Stomach (tissue), 9 donors: ENCODE data around the gene ATP10B. TPM values are rescaled to one million over a fixed set of nuclear protein-coding genes. Genes with fewer than 3 reads are reported as not detected.

Experiments
- DNase-seq, 2 donors: peaks; one replicate each; pipeline versions ENCODE4 v3.0.0 to v3.0.0-alpha.2; 2013 to 2019
- H3K27ac ChIP-seq, 5 donors: fragments of 200-600 bp in 4 of 5; sonication (generic) in 4 of 5; one replicate each; pipeline ENCODE4 v1.5.1; 2013 to 2019; ENCODE audit warnings: mild to moderate bottlenecking in 1 of 5, moderate library complexity in 1 of 5
- H3K27me3 ChIP-seq, 3 donors: fragments of 200-600 bp; sonication (generic); one replicate each; pipeline ENCODE4 v1.5.1; 2017 to 2019; ENCODE audit warnings: mixed run types in 1 of 3
- H3K36me3 ChIP-seq, 4 donors: fragments of 200-600 bp; sonication (generic); 1 replicate in 3 of 4; 2 replicates in 1 of 4; pipeline ENCODE4 v1.5.1; 2016 to 2019
- H3K4me1 ChIP-seq, 4 donors: fragments of 200-600 bp; sonication (generic); one replicate each; pipeline ENCODE4 v1.5.1; 2016 to 2019
- H3K4me3 ChIP-seq, 4 donors: fragments of 200-600 bp; sonication (generic) in 3 of 4; one replicate each; pipeline ENCODE4 v1.5.1; 2016 to 2019; ENCODE audit warnings: mild to moderate bottlenecking in 1 of 4
- H3K9me3 ChIP-seq, 4 donors: fragments of 200-600 bp; sonication (generic); one replicate each; pipeline ENCODE4 v1.5.1; 2016 to 2019
- CTCF ChIP-seq, 7 experiments: fragments of 450-650 bp in 4 of 7; fragments of 200-600 bp in 3 of 7; sonication (generic) in 3 of 7; IDR thresholded peaks; one replicate each; pipeline ENCODE4 v1.5.1; 2016 to 2019; ENCODE audit warnings: antibody characterized with exemption in 7 of 7, control low read depth in 2 of 7, mild to moderate bottlenecking in 1 of 7
- EP300 ChIP-seq: sonication (generic); formaldehyde crosslinking; IDR thresholded peaks from one replicate; pipeline ENCODE4 v1.6.1; 2017; ENCODE audit warnings: antibody characterized with exemption
- POLR2A ChIP-seq, 4 donors: fragments of 450-650 bp; IDR thresholded peaks; one replicate each; pipeline ENCODE4 v1.6.1; 2016; ENCODE audit warnings: antibody characterized with exemption in 4 of 4, control low read depth in 2 of 4, mild to moderate bottlenecking in 1 of 4, moderate library complexity in 1 of 4
- POLR2AphosphoS5 ChIP-seq, 3 donors: sonication (generic); formaldehyde crosslinking; IDR thresholded peaks; one replicate each; pipeline ENCODE4 v1.6.1; 2016; ENCODE audit warnings: antibody characterized with exemption in 3 of 3
- WGBS, 5 donors: extraction: QIAGEN DNeasy Blood & Tissue Kit in 3 of 5; methylation state at CpG; one replicate each; pipeline versions ENCODE4 v1.1.5 to v1.1.7; 2013 to 2018; 5-methylcytosine and 5-hydroxymethylcytosine counted together
- intact Hi-C: fragments of 100-400 bp; cut with DNase I; formaldehyde crosslinking; loops from one replicate; pipeline ENCODE4 v1.15.1; 2023; ENCODE audit warnings: low total_unique reads
- polyA plus RNA-seq, 3 donors: library from polyadenylated mRNA; stranded (reverse); fragments of 200-250 nt; gene quantifications; one replicate each; pipeline ENCODE4 v1.2.3, GENCODE V29; 2013
- total RNA-seq, 5 donors: library from RNA; depleted of rRNA; stranded (reverse); fragments of >200 nt; gene quantifications; one replicate each; pipeline versions ENCODE4 v1.1.0 to v1.2.3, GENCODE V29; 2014 to 2016
- donor health status: healthy with polysubstance abuse.
- donor health status: Bipolar disorder and iron deficiency.
- donor health status: healthy.

The ATP10B gene
- total and polyA plus RNA-seq, 8 donors, result 0.25 to 115 (median 4.4) TPM

- intact Hi-C loops, result no loop called here
- 72 to 83% (median 77%) methylated on average over 5 of the region's 5 CpGs for WGBS, 5 donors
- no peaks in the 10 kb centered on the region for H3K9me3 ChIP-seq
- no peaks in the 10 kb centered on the region for H3K36me3 ChIP-seq
- DNase-seq, result no peak
- no peak overlapping the region for H3K27ac ChIP-seq
- H3K4me3 ChIP-seq, result no peak overlapping the region
- H3K27me3 ChIP-seq, result no peaks in the 10 kb centered on the region
- peaks cover 0 to 4% (median 0%) of the 10 kb centered on the region in 4 donors for H3K4me1 ChIP-seq
- TF ChIP-seq CTCF (IDR thresholded peaks at IDR 0.05) (no peak), POLR2A (IDR thresholded peaks at IDR 0.05) (no peak), POLR2AphosphoS5 (IDR thresholded peaks at IDR 0.05) (no peak), EP300 (no peak)
Observed at GRCh38 chr5:160667160-160667559, 184.9 kb downstream of the ATP10B start.

GRCh38 chr5:160665460-160665859 lies 186.6 kb downstream of the ATP10B start:
- intact Hi-C loops, result no loop called here
- TF ChIP-seq CTCF (IDR thresholded peaks at IDR 0.05) (no peak), POLR2A (IDR thresholded peaks at IDR 0.05) (no peak), POLR2AphosphoS5 (IDR thresholded peaks at IDR 0.05) (no peak), EP300 (no peak)
- Histone ChIP-seq H3K9me3 (no peaks in the 10 kb centered on the region), H3K27ac (no peak overlapping the region), H3K36me3 (no peaks in the 10 kb centered on the region), H3K27me3 (no peaks in the 10 kb centered on the region), H3K4me1 (peaks cover 0 to 4% (median 0%) of the 10 kb centered on the region in 4 donors), H3K4me3 (no peak overlapping the region)
- WGBS, 5 donors, result 63 to 71% (median 64%) methylated on average over 3 of the region's 3 CpGs
- no peak for DNase-seq

- no peak overlapping the region for H3K27ac ChIP-seq
- DNase-seq, result no peak
- no peaks in the 10 kb centered on the region for H3K36me3 ChIP-seq
- no peaks in the 10 kb centered on the region for H3K9me3 ChIP-seq
- TF ChIP-seq POLR2A (IDR thresholded peaks at IDR 0.05) (no peak), CTCF (IDR thresholded peaks at IDR 0.05) (no peak), EP300 (no peak), POLR2AphosphoS5 (IDR thresholded peaks at IDR 0.05) (no peak)
- H3K4me3 ChIP-seq, result no peak overlapping the region
- no peaks in the 10 kb centered on the region for H3K4me1 ChIP-seq
- 56 to 79% (median 76%) methylated on average over 1 of the region's 1 CpG for WGBS, 5 donors
- no peaks in the 10 kb centered on the region for H3K27me3 ChIP-seq
- intact Hi-C loops, result no loop called here
Observed at GRCh38 chr5:160660132-160660531, 191.9 kb downstream of the ATP10B start.

- WGBS, 5 donors, result 53 to 74% (median 69%) methylated on average over 5 of the region's 5 CpGs
- Histone ChIP-seq H3K9me3 (no peaks in the 10 kb centered on the region), H3K4me3 (no peak overlapping the region), H3K4me1 (no peaks in the 10 kb centered on the region), H3K27ac (peak overlapping the region in 1 of 5 donors; percentile 49), H3K27me3 (no peaks in the 10 kb centered on the region), H3K36me3 (no peaks in the 10 kb centered on the region)
- intact Hi-C loops, result no loop called here
- DNase-seq, result no peak
- TF ChIP-seq POLR2AphosphoS5 (IDR thresholded peaks at IDR 0.05), result no peak
- TF ChIP-seq EP300, result no peak
- TF ChIP-seq CTCF (IDR thresholded peaks at IDR 0.05), result no peak
- TF ChIP-seq POLR2A (IDR thresholded peaks at IDR 0.05), result no peak
Observed at GRCh38 chr5:160657622-160658458, 194.2 kb downstream of the ATP10B start.
